ENCODE data around the gene APBB1IP. TPM values are rescaled to one million over a fixed set of nuclear protein-coding genes. Genes with fewer than 3 reads are reported as not detected.

APBB1IP gene
- total RNA-seq, 3 donors from 2014 or later (not counting 1 experiment from before 2014, with no cell fraction given) = 92.5 to 119 (median 100) TPM

- H3K4me3 Mint-ChIP-seq = no peak overlapping the region
- peaks cover 22% of the 10 kb centered on the region for H3K36me3 Mint-ChIP-seq
- Histone ChIP-seq H3K36me3 (ENCODE audit: control insufficient read depth, insufficient read depth, low read length) (peaks cover 62% of the 10 kb centered on the region), H3K4me1 (ENCODE audit: control insufficient read depth, insufficient read depth, low read length) (no peaks in the 10 kb centered on the region), H3K9me3 (ENCODE audit: control insufficient read depth, insufficient read depth, low read length) (no peaks in the 10 kb centered on the region), H3K4me3 (ENCODE audit: low read length) (no peak overlapping the region), H3K27ac (ENCODE audit: low read length) (no peak overlapping the region), H3K27me3 (ENCODE audit: control insufficient read depth, insufficient read depth, low read length) (no peaks in the 10 kb centered on the region)
- intact Hi-C loops (cut with micrococcal nuclease) = loop anchor here (1.0 to 5.0 kb wide), 2 partner anchors 222 to 680 kb away; no protein-coding TSS in a partner anchor
- 98% methylated on average over 5 of the region's 5 CpGs for WGBS (ENCODE audit: insufficient coverage)
- no peak for TF ChIP-seq CTCF (IDR thresholded peaks at IDR 0.05)
- peak overlapping the region; percentile 21 to 45 for H3K27ac Mint-ChIP-seq
- no peaks in the 10 kb centered on the region for H3K27me3 Mint-ChIP-seq (ENCODE audit: low read depth in 2 of 2)
- H3K9me3 Mint-ChIP-seq = no peaks in the 10 kb centered on the region
- ATAC-seq = no peak
- H3K4me1 Mint-ChIP-seq = peaks cover 21 to 23% of the 10 kb centered on the region in 2 donors
- DNase-seq = no peak
Measured at GRCh38 chr10:26557641-26558014, 119.5 kb downstream of the APBB1IP start.

DNA sequence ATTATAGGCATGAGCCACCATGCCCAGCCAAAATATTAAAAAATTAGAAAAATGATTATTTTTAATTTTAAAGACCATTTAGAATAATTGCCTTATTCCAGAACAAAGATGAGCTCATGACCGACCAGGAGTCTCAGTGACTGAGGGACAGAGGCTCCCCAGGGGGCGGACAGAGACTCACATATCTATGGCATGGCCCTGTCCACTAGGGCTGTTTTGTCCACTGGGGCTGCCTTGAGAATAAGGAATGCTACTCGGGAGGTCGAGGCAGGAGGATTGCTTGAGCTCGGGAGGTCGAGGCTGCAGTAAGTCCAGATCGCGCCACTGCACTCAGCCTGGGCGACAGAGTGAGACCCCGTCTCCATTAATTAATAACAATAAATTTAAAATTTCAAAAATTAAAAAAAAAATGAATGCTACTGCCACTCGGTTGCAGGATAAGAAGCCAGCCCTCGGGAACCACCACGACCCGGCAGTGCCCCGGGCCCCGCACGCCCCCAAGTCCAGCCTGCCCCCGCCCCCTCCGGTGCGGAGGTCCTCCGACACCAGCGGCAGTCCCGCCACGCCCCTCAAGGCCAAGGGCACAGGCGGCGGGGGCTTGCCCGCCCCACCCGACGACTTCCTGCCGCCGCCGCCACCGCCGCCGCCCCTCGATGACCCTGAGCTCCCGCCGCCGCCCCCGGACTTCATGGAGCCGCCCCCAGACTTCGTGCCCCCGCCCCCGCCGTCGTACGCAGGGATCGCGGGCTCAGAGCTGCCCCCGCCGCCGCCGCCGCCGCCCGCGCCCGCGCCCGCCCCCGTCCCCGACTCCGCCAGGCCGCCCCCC is 128.6 kb downstream of the APBB1IP start:
- H3K4me3 ChIP-seq (ENCODE audit: low read length) = no peak overlapping the region
- ATAC-seq (no peak), DNase-seq (no peak)
- no peak overlapping the region for H3K27ac ChIP-seq (ENCODE audit: low read length)
- no peaks in the 10 kb centered on the region for H3K9me3 Mint-ChIP-seq
- no peaks in the 10 kb centered on the region for H3K27me3 ChIP-seq (ENCODE audit: control insufficient read depth, insufficient read depth, low read length)
- H3K9me3 ChIP-seq (ENCODE audit: control insufficient read depth, insufficient read depth, low read length) = no peaks in the 10 kb centered on the region
- no peak overlapping the region for H3K4me3 Mint-ChIP-seq
- H3K36me3 ChIP-seq (ENCODE audit: control insufficient read depth, insufficient read depth, low read length) = peaks cover 81% of the 10 kb centered on the region
- H3K27ac Mint-ChIP-seq = no peak overlapping the region
- no peak for TF ChIP-seq CTCF (IDR thresholded peaks at IDR 0.05)
- intact Hi-C loops (cut with micrococcal nuclease) = no loop called here
- H3K36me3 Mint-ChIP-seq = peaks cover 22% of the 10 kb centered on the region
- H3K27me3 Mint-ChIP-seq (ENCODE audit: low read depth in 2 of 2) = no peaks in the 10 kb centered on the region
- peaks cover 7 to 11% of the 10 kb centered on the region in 2 donors for H3K4me1 Mint-ChIP-seq
- WGBS (ENCODE audit: insufficient coverage) = 98% methylated on average over 64 of the region's 64 CpGs
- no peaks in the 10 kb centered on the region for H3K4me1 ChIP-seq (ENCODE audit: control insufficient read depth, insufficient read depth, low read length)

DNA sequence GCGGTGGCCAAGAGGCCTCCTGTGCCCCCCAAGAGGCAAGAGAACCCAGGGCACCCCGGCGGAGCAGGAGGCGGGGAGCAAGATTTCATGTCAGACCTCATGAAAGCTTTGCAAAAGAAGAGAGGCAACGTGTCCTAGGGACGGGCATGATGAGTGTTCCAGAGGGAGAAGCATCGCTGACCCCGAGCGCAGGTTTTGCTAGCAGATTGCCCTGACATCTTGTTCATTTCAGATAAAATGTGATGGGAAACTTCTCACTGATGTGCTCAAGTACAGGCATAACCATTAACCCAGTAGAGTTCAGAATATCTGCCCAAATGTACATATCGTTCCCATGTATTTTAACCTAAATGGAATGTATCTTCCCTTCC is 129.2 kb downstream of the APBB1IP start:
- 95% methylated on average over 9 of the region's 10 CpGs for WGBS (ENCODE audit: insufficient coverage)
- no peak overlapping the region for H3K4me3 Mint-ChIP-seq
- Histone ChIP-seq H3K9me3 (ENCODE audit: control insufficient read depth, insufficient read depth, low read length) (no peaks in the 10 kb centered on the region), H3K27me3 (ENCODE audit: control insufficient read depth, insufficient read depth, low read length) (no peaks in the 10 kb centered on the region), H3K4me1 (ENCODE audit: control insufficient read depth, insufficient read depth, low read length) (no peaks in the 10 kb centered on the region), H3K36me3 (ENCODE audit: control insufficient read depth, insufficient read depth, low read length) (peaks cover 78% of the 10 kb centered on the region), H3K27ac (ENCODE audit: low read length) (no peak overlapping the region), H3K4me3 (ENCODE audit: low read length) (no peak overlapping the region)
- H3K36me3 Mint-ChIP-seq = peaks cover 16% of the 10 kb centered on the region
- ATAC-seq = no peak
- H3K4me1 Mint-ChIP-seq = peaks cover 6 to 7% of the 10 kb centered on the region in 2 donors
- H3K27me3 Mint-ChIP-seq (ENCODE audit: low read depth in 2 of 2) = no peaks in the 10 kb centered on the region
- no peak for DNase-seq
- TF ChIP-seq CTCF (IDR thresholded peaks at IDR 0.05) = no peak
- intact Hi-C loops (cut with micrococcal nuclease) = no loop called here
- peak overlapping the region; percentile 29 to 54 for H3K27ac Mint-ChIP-seq
- H3K9me3 Mint-ChIP-seq = no peaks in the 10 kb centered on the region

All from natural killer cell (primary cell).